Neuronal stem cell (in vitro differentiated cells): ENCODE measurements around the gene TTC32.

Experiments
- DNase-seq: peaks from one replicate; pipeline ENCODE4 v3.0.0-alpha.2; 2013; ENCODE audit warnings: low spot score
- H2AFZ ChIP-seq: one replicate; pipeline ENCODE4 v1.6.1; 2013; ENCODE audit warnings: mild to moderate bottlenecking, low read length, inconsistent platforms
- H2AK5ac ChIP-seq: 2 replicates; pipeline ENCODE4 v1.6.1; 2013; ENCODE audit warnings: low read depth, mild to moderate bottlenecking, inconsistent platforms, low read length, moderate library complexity, mixed read lengths
- H2BK120ac ChIP-seq: 2 replicates; pipeline ENCODE4 v1.6.1; 2013; ENCODE audit warnings: low read depth, mild to moderate bottlenecking, inconsistent platforms, low read length, moderate library complexity, mixed read lengths
- H2BK12ac ChIP-seq: one replicate; pipeline ENCODE4 v1.6.1; 2013; ENCODE audit warnings: low read length, inconsistent platforms
- H2BK15ac ChIP-seq: 2 replicates; pipeline ENCODE4 v1.6.1; 2013; ENCODE audit warnings: mild to moderate bottlenecking, low read length, inconsistent platforms, mixed read lengths
- H2BK5ac ChIP-seq: one replicate; pipeline ENCODE4 v1.6.1; 2013; ENCODE audit warnings: inconsistent platforms, mild to moderate bottlenecking, low read length, moderate library complexity
- H3K14ac ChIP-seq: one replicate; pipeline ENCODE4 v1.6.1; 2013; ENCODE audit warnings: low read length, inconsistent platforms
- H3K18ac ChIP-seq: 2 replicates; pipeline ENCODE4 v1.6.1; 2013; ENCODE audit warnings: low read length, inconsistent platforms
- H3K23ac ChIP-seq: 2 replicates; pipeline ENCODE4 v1.6.1; 2013; ENCODE audit warnings: low read depth, mild to moderate bottlenecking, mixed read lengths, low read length, inconsistent platforms; ENCODE audit not compliant: poor library complexity
- H3K27ac ChIP-seq: replicated peaks from 3 replicates; pipeline ENCODE4 v1.5.1; 2013; ENCODE audit warnings: low read length, inconsistent platforms
- H3K27me3 ChIP-seq, 3 experiments: 2 replicates each; pipeline ENCODE4 v1.6.1; 2013; ENCODE audit warnings: low read length in 3 of 3, mild to moderate bottlenecking in 2 of 3, inconsistent platforms in 1 of 3, low read depth in 1 of 3, mixed read lengths in 1 of 3, moderate library complexity in 1 of 3; ENCODE audit not compliant: control insufficient read depth in 3 of 3, insufficient read depth in 3 of 3
- H3K36me3 ChIP-seq, 2 donors: replicated peaks in 1 of 2; 2 replicates each; pipeline ENCODE4 v1.6.1; 2013; ENCODE audit warnings: low read length in 2 of 2; ENCODE audit not compliant: control insufficient read depth in 2 of 2, insufficient read depth in 2 of 2
- H3K4ac ChIP-seq: 2 replicates; pipeline ENCODE4 v1.6.1; 2013; ENCODE audit warnings: inconsistent platforms, mild to moderate bottlenecking, low read length, moderate library complexity
- H3K4me1 ChIP-seq, 2 donors: 1 replicate in 1 of 2; 2 replicates in 1 of 2; pipeline ENCODE4 v1.6.1; 2013; ENCODE audit warnings: low read length in 2 of 2, low read depth in 1 of 2; ENCODE audit not compliant: control insufficient read depth in 2 of 2, insufficient read depth in 1 of 2
- H3K4me2 ChIP-seq: one replicate; pipeline ENCODE4 v1.6.1; 2013; ENCODE audit warnings: mild to moderate bottlenecking, low read length, inconsistent platforms; ENCODE audit not compliant: insufficient read depth, poor library complexity, severe bottlenecking
- H3K4me3 ChIP-seq, 2 donors: 2 replicates each; pipeline ENCODE4 v1.5.1; 2013; ENCODE audit warnings: low read length in 2 of 2, mild to moderate bottlenecking in 2 of 2, inconsistent platforms in 1 of 2, moderate library complexity in 1 of 2
- H3K79me1 ChIP-seq: one replicate; pipeline ENCODE4 v1.6.1; 2013; ENCODE audit warnings: low read depth, mild to moderate bottlenecking, inconsistent platforms, low read length, moderate library complexity
- H3K9ac ChIP-seq: one replicate; pipeline ENCODE4 v1.6.1; 2013; ENCODE audit warnings: mild to moderate bottlenecking, low read depth, low read length, inconsistent platforms; ENCODE audit not compliant: poor library complexity
- H3K9me3 ChIP-seq, 2 donors: replicated peaks in 1 of 2; 2 replicates each; pipeline versions ENCODE3 to v1.6.1; 2013; ENCODE audit warnings: low read length in 2 of 2, mild to moderate bottlenecking in 2 of 2, inconsistent platforms in 1 of 2, low read depth in 1 of 2, mixed read lengths in 1 of 2, moderate library complexity in 1 of 2; ENCODE audit not compliant: control insufficient read depth in 2 of 2, insufficient read depth in 1 of 2
- H4K8ac ChIP-seq: one replicate; pipeline ENCODE4 v1.6.1; 2013; ENCODE audit warnings: low read depth, mild to moderate bottlenecking, inconsistent platforms, low read length, moderate library complexity
- H4K91ac ChIP-seq: one replicate; pipeline ENCODE4 v1.6.1; 2013; ENCODE audit warnings: low read length, low read depth, mild to moderate bottlenecking, inconsistent platforms; ENCODE audit not compliant: poor library complexity
- WGBS, 2 donors: extraction: QIAGEN DNeasy Blood & Tissue Kit; methylation state at CpG; one replicate each; pipeline ENCODE4 v1.1.7; 2013; ENCODE audit warnings: missing lambda C conversion rate in 2 of 2, mixed read lengths in 1 of 2; ENCODE audit not compliant: insufficient read length in 2 of 2, insufficient replicate concordance in 1 of 2; ENCODE audit errors: extremely low coverage in 2 of 2; 5-methylcytosine and 5-hydroxymethylcytosine counted together

The TTC32 gene

DNA sequence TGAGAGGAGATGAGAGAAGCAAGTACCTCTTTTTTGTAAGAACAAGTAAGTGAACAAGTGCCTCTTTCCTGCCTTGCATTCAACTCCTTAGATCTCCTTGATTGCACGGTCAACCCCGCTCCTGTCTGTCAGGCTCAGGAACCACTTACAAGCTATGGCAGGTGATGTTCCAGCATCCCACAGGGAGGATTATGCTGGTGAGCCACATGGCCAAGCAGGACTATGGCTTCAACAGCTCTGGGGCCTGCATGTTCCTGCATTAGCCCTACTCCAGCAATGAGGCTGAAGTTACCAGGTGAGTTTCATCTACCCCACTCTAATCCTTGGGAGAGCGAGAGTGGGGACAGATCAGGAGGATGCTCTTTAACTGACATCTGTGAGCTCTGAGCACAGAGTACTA is 29.5 kb downstream of the TTC32 start:
- Histone ChIP-seq H3K18ac (no peak overlapping the region), H4K8ac (no peak overlapping the region), H3K36me3 (no peaks in the 10 kb centered on the region), H3K14ac (no peak overlapping the region), H2BK15ac (no peak overlapping the region), H4K91ac (no peak overlapping the region), H3K23ac (no peak overlapping the region), H2BK120ac (no peak overlapping the region), H2AK5ac (no peak overlapping the region), H3K9me3 (no peaks in the 10 kb centered on the region), H3K4me3 (no peak overlapping the region), H2AFZ (no peak overlapping the region), H2BK12ac (no peak overlapping the region), H3K9ac (no peak overlapping the region), H3K27ac (no peak overlapping the region), H3K79me1 (no peaks in the 10 kb centered on the region), H3K4ac (no peak overlapping the region), H3K27me3 (peaks cover 0 to 39% (median 8%) of the 10 kb centered on the region in 3 experiments), H3K4me2 (no peak overlapping the region), H2BK5ac (no peak overlapping the region), H3K4me1 (peaks cover 0 to 3% of the 10 kb centered on the region in 2 donors)
- DNase-seq = no peak
- no CpG with 5 or more reads among the region's 3 CpGs for WGBS, 2 donors

DNA sequence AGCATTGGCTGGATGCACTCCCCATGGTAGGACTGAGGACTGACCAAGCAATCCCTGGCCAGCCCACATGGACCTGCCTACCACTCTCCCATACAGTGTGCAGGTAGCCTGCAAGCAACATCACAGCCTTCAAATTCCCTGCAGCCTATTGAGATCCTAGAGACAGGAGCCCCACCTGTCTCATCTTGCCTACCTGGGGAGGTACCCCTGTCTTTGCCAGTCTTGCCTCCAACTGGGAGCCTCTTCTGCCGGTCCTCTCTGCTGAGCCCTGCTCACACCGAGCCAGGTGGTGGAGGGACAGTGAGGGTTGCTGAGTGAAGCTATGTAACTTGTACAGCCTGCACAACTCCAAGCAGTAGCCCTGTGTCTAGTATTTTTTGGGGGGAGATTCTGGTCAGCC is 29.9 kb downstream of the TTC32 start:
- Histone ChIP-seq H3K18ac (no peak overlapping the region), H2BK5ac (no peak overlapping the region), H2BK15ac (no peak overlapping the region), H3K9me3 (no peaks in the 10 kb centered on the region), H3K27me3 (peaks cover 0 to 44% (median 8%) of the 10 kb centered on the region in 3 experiments), H3K79me1 (no peaks in the 10 kb centered on the region), H2AFZ (no peak overlapping the region), H3K9ac (peak overlapping the region; percentile 35), H4K91ac (no peak overlapping the region), H3K4me3 (no peak overlapping the region), H2AK5ac (no peak overlapping the region), H3K23ac (no peak overlapping the region), H2BK120ac (no peak overlapping the region), H3K4ac (no peak overlapping the region), H3K4me2 (no peak overlapping the region), H3K27ac (no peak overlapping the region), H2BK12ac (no peak overlapping the region), H3K14ac (no peak overlapping the region), H4K8ac (no peak overlapping the region), H3K36me3 (no peaks in the 10 kb centered on the region), H3K4me1 (peaks cover 0 to 3% of the 10 kb centered on the region in 2 donors)
- DNase-seq = no peak
- WGBS, 2 donors = no CpG with 5 or more reads among the region's 2 CpGs

DNA sequence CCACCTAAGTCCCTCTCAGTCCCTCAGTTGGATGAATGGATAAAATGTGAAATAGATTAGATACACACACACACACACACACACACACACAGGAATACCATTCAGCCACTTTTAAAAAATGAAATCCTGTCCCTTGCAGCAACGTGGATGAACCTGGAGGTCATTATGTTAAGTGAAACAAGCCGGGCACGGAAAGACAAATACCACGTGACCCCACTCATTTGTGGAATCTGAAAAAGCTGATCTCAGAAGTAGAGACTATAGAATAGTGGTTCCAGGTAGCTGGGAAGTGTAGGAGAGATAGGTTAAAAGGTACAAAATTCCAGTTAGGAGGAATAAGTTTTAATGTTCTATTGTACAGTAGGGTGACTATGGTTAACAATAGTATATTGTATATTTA is 31.0 kb downstream of the TTC32 start:
- no peak overlapping the region for H3K9ac ChIP-seq
- H3K4me3 ChIP-seq = no peak overlapping the region
- H3K4me1 ChIP-seq = peaks cover 0 to 3% of the 10 kb centered on the region in 2 donors
- H3K4me2 ChIP-seq = no peak overlapping the region
- no CpG with 5 or more reads among the region's 4 CpGs for WGBS, 2 donors
- no peak overlapping the region for H4K8ac ChIP-seq
- no peak overlapping the region for H2BK120ac ChIP-seq
- no peaks in the 10 kb centered on the region for H3K9me3 ChIP-seq
- H2AK5ac ChIP-seq = no peak overlapping the region
- no peak overlapping the region for H3K18ac ChIP-seq
- no peak overlapping the region for H3K27ac ChIP-seq
- peaks cover 0 to 50% (median 8%) of the 10 kb centered on the region in 3 experiments for H3K27me3 ChIP-seq
- H3K36me3 ChIP-seq = no peaks in the 10 kb centered on the region
- H3K4ac ChIP-seq = no peak overlapping the region
- no peak overlapping the region for H2AFZ ChIP-seq
- H3K79me1 ChIP-seq = no peaks in the 10 kb centered on the region
- H3K14ac ChIP-seq = no peak overlapping the region
- no peak overlapping the region for H2BK15ac ChIP-seq
- DNase-seq = no peak
- no peak overlapping the region for H4K91ac ChIP-seq
- no peak overlapping the region for H2BK12ac ChIP-seq
- H2BK5ac ChIP-seq = no peak overlapping the region
- no peak overlapping the region for H3K23ac ChIP-seq

DNA sequence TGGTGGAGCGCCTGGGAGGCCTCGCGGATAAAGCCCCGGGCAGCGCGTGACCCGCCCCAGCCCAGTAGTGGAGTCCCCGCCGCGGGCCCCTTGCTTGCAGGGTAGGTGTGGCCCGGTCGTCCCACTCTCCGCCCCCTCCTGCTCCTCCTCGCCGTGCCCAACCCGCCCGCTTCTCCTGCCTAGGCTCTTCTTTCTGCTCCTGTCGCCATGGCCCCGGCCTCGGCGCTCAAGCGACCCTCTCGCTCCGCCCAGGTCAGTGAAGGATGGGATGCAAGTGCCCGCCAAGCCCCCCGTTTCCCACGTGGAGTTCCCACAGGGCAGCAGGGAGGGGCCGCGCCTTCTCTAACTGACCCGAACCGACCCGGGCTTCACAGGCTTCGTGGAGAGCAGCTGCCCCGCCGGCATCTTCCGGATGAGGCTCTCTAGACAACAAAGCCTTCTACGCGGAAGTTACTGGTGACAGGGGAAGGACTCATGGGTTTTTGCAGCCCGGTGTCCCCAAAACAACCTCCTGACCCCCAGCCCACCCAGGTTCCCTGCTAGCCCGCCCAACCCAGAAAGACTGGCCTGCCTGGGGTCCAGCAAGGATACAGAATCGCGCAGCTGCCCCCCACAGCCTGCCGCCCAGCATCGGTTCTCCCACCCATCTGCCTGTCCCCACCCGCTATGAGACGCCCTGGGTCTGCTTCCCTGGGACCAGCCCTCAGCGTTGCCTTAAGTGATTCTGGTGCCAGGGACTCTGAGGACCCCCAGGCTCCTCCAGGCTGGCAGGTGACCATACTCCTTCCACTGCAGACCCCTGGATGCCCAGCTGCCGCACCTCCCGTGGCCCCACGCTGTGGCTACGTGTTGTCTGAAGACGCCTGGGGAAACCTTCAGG is 32.8 kb downstream of the TTC32 start:
- Histone ChIP-seq H3K4me1 (peaks cover 0 to 3% of the 10 kb centered on the region in 2 donors), H3K4me3 (peak overlapping the region; percentile 33 to 75), H3K79me1 (no peaks in the 10 kb centered on the region), H3K36me3 (no peaks in the 10 kb centered on the region), H3K4me2 (peak overlapping the region; percentile 64), H3K23ac (peak overlapping the region; percentile 2), H2BK12ac (no peak overlapping the region), H3K18ac (peak overlapping the region; percentile 96), H4K8ac (no peak overlapping the region), H3K14ac (no peak overlapping the region), H2BK15ac (no peak overlapping the region), H2BK120ac (no peak overlapping the region), H2AK5ac (peak overlapping the region; percentile 66), H2AFZ (peak overlapping the region; percentile 96), H3K27ac (no peak overlapping the region), H2BK5ac (no peak overlapping the region), H3K9ac (no peak overlapping the region), H3K9me3 (no peaks in the 10 kb centered on the region), H3K27me3 (peaks cover 0 to 65% (median 8%) of the 10 kb centered on the region in 3 experiments), H4K91ac (no peak overlapping the region), H3K4ac (no peak overlapping the region)
- DNase-seq = peak; percentile 21
- no CpG with 5 or more reads among the region's 52 CpGs for whole genome bisulfite sequencing, 2 donors
